ENCODE measurements around the gene MECR. TPM values are rescaled to one million over a fixed set of nuclear protein-coding genes. Genes with fewer than 3 reads are reported as not detected.

MECR gene
- total RNA-seq, 1 donor from 2014 or later, result 25.1 TPM

DNA sequence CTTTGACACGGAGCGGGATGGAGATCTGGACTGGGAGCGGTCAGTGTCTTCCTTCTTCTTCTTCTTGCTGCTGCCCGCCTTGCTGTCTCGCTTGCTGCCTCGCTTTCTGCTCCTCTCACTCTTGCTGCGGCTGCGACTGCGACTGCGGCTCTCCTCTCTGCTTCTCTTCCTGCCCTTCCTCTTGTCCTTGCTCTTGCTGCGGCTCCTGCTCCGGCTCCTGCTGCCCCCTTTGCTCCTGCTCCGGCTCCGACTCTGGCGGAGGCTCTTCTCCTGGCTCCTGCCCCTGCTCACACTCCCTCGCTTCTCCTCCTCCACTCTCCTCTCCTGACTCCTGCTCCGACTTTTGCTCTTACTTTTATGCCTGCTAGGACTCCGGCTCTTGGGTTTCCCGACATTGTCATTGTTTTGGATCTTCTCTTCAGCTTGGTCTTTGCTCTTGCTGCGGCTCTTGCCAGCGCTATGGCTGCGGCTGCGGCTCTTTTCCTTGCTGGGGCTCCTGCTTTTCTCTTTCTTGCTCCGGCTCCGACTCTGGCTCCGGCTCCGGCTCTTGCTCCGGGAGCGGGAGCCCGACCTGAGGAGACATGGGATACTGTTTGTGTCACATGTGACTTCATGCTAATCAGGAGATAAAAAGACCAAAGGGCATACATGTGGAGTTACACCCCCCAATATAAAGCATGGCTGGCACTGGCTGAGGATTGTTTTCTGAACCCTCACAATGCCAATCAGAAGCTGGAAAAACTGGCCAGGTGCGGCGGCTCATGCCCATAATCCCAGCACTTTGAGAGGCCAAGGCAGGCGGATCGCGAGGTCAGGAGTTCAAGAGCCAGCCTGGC is 81.9 kb downstream of the MECR start:
- Histone ChIP-seq H3K36me3 (ENCODE audit: control insufficient read depth in 3 of 3, insufficient read depth in 3 of 3, low read length in 3 of 3) (peaks cover 60 to 83% (median 67%) of the 10 kb centered on the region in 3 donors), H3K4me1 (ENCODE audit: control insufficient read depth in 3 of 3, insufficient read depth in 3 of 3, low read length in 3 of 3) (no peaks in the 10 kb centered on the region), H3K9me3 (ENCODE audit: control insufficient read depth in 3 of 3, low read length in 3 of 3) (no peaks in the 10 kb centered on the region), H3K4me3 (ENCODE audit: low read length in 3 of 3) (no peak overlapping the region), H3K27me3 (ENCODE audit: control insufficient read depth in 3 of 3, insufficient read depth in 3 of 3, low read length in 3 of 3) (no peaks in the 10 kb centered on the region), H3K9ac (ENCODE audit: low read depth in 1 of 3, low read length in 3 of 3) (no peak overlapping the region), H3K27ac (ENCODE audit: low read depth, low read length) (no peak overlapping the region)

DNA sequence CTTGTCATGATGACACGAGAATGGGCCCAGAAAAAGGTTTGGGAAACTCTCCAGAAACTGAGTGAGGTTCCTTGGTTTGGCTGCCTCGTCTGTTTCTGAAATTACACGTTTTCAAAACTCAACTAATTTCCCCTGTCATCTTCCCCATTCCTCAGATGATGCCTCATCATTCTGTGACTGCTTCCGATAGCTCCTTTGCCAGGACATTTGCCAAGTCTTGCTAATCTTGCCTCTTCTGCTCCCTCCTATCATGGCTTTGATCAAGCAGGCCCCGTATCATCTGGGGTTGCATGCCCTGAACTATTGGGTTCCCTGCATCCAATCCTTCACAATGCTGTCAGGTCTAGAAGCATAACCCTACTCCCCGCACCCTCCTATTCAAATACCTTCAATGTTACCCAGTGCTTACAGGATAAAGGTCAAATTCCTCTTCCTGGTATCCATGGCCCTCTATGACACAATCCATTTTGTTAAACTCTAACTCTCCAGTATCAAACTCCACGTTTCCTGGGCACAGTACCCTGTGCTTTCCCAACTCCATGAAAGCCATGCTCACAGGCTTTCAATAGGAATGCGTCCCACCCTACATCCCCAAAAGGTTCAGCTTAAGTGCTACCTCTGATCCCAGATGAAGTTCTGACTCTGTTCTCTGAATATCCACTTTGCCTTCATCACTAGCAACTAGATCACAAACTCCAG is 84.8 kb downstream of the MECR start:
- H3K27me3 ChIP-seq (ENCODE audit: control insufficient read depth in 3 of 3, insufficient read depth in 3 of 3, low read length in 3 of 3), result no peaks in the 10 kb centered on the region
- no peaks in the 10 kb centered on the region for H3K4me1 ChIP-seq (ENCODE audit: control insufficient read depth in 3 of 3, insufficient read depth in 3 of 3, low read length in 3 of 3)
- no peak overlapping the region for H3K4me3 ChIP-seq (ENCODE audit: low read length in 3 of 3)
- peaks cover 40 to 55% (median 40%) of the 10 kb centered on the region in 3 donors for H3K36me3 ChIP-seq (ENCODE audit: control insufficient read depth in 3 of 3, insufficient read depth in 3 of 3, low read length in 3 of 3)
- H3K9me3 ChIP-seq (ENCODE audit: control insufficient read depth in 3 of 3, low read length in 3 of 3), result no peaks in the 10 kb centered on the region
- no peak overlapping the region for H3K9ac ChIP-seq (ENCODE audit: low read depth in 1 of 3, low read length in 3 of 3)
- H3K27ac ChIP-seq (ENCODE audit: low read depth, low read length), result no peak overlapping the region

DNA sequence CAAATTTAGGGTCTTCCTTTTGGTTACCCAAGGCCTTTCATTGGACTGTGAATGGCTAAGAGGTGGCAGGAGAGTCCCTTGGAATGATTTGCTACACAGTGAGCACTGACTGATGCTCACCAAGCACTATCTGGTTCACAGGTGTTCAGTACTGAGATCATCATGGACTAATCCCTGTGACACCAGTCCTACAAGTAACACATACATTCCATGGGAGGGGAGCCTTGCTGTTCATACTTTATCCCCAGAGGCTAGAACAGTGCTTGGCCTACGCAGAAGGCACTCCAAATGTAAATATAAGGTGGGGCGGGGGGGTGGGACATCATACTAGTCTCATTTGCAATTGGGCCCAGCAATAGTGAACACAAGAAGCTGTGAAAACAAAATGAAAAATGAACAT is 86.6 kb downstream of the MECR start:
- Histone ChIP-seq H3K9ac (ENCODE audit: low read depth in 1 of 3, low read length in 3 of 3) (no peak overlapping the region), H3K9me3 (ENCODE audit: control insufficient read depth in 3 of 3, low read length in 3 of 3) (no peaks in the 10 kb centered on the region), H3K36me3 (ENCODE audit: control insufficient read depth in 3 of 3, insufficient read depth in 3 of 3, low read length in 3 of 3) (peaks cover 27 to 41% (median 28%) of the 10 kb centered on the region in 3 donors)

DNA sequence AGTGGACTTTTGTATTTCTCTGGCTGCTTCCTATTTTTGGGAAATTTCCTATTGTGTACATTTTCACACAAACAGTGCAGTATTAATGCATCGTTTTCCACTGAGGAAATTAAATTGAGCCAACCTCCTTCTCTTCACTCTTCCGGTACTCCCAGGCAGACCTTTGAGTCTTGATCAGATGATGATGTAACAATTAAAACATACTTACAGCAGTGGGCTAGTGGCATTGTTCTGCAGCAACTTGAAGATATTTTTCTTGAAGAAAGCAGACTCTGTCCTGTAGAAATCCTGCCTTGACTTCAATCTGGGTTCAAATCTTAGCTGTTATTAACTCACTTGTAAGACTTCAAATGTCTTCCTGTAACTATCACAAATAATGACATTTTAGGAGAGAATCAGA is 88.0 kb downstream of the MECR start:
- Histone ChIP-seq H3K4me1 (ENCODE audit: control insufficient read depth in 3 of 3, insufficient read depth in 3 of 3, low read length in 3 of 3) (no peaks in the 10 kb centered on the region), H3K27ac (ENCODE audit: low read depth, low read length) (no peak overlapping the region), H3K36me3 (ENCODE audit: control insufficient read depth in 3 of 3, insufficient read depth in 3 of 3, low read length in 3 of 3) (peaks cover 13 to 26% (median 14%) of the 10 kb centered on the region in 3 donors), H3K9me3 (ENCODE audit: control insufficient read depth in 3 of 3, low read length in 3 of 3) (no peaks in the 10 kb centered on the region), H3K27me3 (ENCODE audit: control insufficient read depth in 3 of 3, insufficient read depth in 3 of 3, low read length in 3 of 3) (no peaks in the 10 kb centered on the region), H3K9ac (ENCODE audit: low read depth in 1 of 3, low read length in 3 of 3) (no peak overlapping the region), H3K4me3 (ENCODE audit: low read length in 3 of 3) (no peak overlapping the region)

More for the DNA sequence above, 86.6 kb downstream of the MECR start:
- H3K4me1 ChIP-seq (ENCODE audit: control insufficient read depth in 3 of 3, insufficient read depth in 3 of 3, low read length in 3 of 3), result no peaks in the 10 kb centered on the region
- no peaks in the 10 kb centered on the region for H3K27me3 ChIP-seq (ENCODE audit: control insufficient read depth in 3 of 3, insufficient read depth in 3 of 3, low read length in 3 of 3)
- H3K27ac ChIP-seq (ENCODE audit: low read depth, low read length), result no peak overlapping the region
- no peak overlapping the region for H3K4me3 ChIP-seq (ENCODE audit: low read length in 3 of 3)

Small RNA genes within 50 kb of the gene (small RNA-seq; reads per million reads assigned to genes)
- gene RF02271, result not detected

Other genes with a start within 250 kb of the MECR start
- 6.8 TPM for gene TMEM200B, start 107.0 kb downstream of the MECR start, total RNA-seq
- gene SRSF4, start 49.0 kb downstream of the MECR start, total RNA-seq, result 39.1 TPM
- 27.1 TPM for gene PTPRU, start 5.6 kb upstream of the MECR start, total RNA-seq